Smooth muscle cell (in vitro differentiated cells): Measurements from ENCODE around the gene LASP1NB.

ENCODE experiments used
- DNase-seq: peaks from one replicate; lab custom pipeline; 2025; ENCODE audit not compliant: unreplicated experiment; lab: John Stamatoyannopoulos, UW
- H2AFZ ChIP-seq: fragments of 200-600 bp; sonication (generic); 2 replicates; pipeline ENCODE4 v1.6.0; 2016; ENCODE audit warnings: antibody characterized with exemption, low read depth, mild to moderate bottlenecking
- H3F3A ChIP-seq: fragments of 200-600 bp; sonication (generic); 2 replicates; pipeline ENCODE4 v1.6.0; 2017; ENCODE audit warnings: antibody characterized with exemption, low read depth
- H3K27ac ChIP-seq: fragments of 200-600 bp; sonication (generic); 2 replicates; pipeline ENCODE4 v1.5.1; 2016; ENCODE audit warnings: low read depth, mild to moderate bottlenecking
- H3K27me3 ChIP-seq: fragments of 200-600 bp; sonication (generic); 2 replicates; pipeline ENCODE4 v1.6.1; 2016; ENCODE audit warnings: low read depth, mild to moderate bottlenecking
- H3K36me3 ChIP-seq: fragments of 200-600 bp; sonication (generic); 2 replicates; pipeline ENCODE4 v1.5.1; 2016; ENCODE audit warnings: low read depth
- H3K4me1 ChIP-seq: fragments of 200-600 bp; sonication (generic); 2 replicates; pipeline ENCODE4 v1.5.1; 2016; ENCODE audit warnings: low read depth
- H3K4me2 ChIP-seq: fragments of 200-600 bp; sonication (generic); 2 replicates; pipeline ENCODE4 v1.6.0; 2016; ENCODE audit warnings: mild to moderate bottlenecking
- H3K4me3 ChIP-seq: fragments of 200-600 bp; sonication (generic); 2 replicates; pipeline ENCODE4 v1.5.1; 2016; ENCODE audit warnings: mild to moderate bottlenecking
- H3K79me2 ChIP-seq: fragments of 200-600 bp; sonication (generic); 2 replicates; pipeline ENCODE4 v1.6.0; 2016; ENCODE audit warnings: low read depth, mild to moderate bottlenecking
- H3K9ac ChIP-seq: fragments of 200-600 bp; sonication (generic); 2 replicates; pipeline ENCODE4 v1.6.0; 2016; ENCODE audit warnings: low read depth
- H3K9me3 ChIP-seq: fragments of 200-600 bp; sonication (generic); replicated peaks from 2 replicates; pipeline ENCODE4 v1.5.1; 2016; ENCODE audit warnings: low read depth
- H4K20me1 ChIP-seq: fragments of 200-600 bp; sonication (generic); 2 replicates; pipeline ENCODE4 v1.6.0; 2016; ENCODE audit warnings: low read depth
- WGBS: methylation state at CpG from one replicate; pipeline ENCODE4 v1.1.7; 2016; ENCODE audit warnings: low lambda C conversion rate; 5-methylcytosine and 5-hydroxymethylcytosine counted together
- TF ChIP-seq, protein P1 (sequence below): fragments of 200-600 bp; sonication (generic); IDR thresholded peaks from 2 replicates; pipeline ENCODE4 v1.5.1; 2017; ENCODE audit warnings: borderline replicate concordance, mild to moderate bottlenecking, antibody characterized with exemption; ENCODE audit not compliant: insufficient read depth, poor library complexity, severe bottlenecking

LASP1NB gene

GRCh38 chr17:38894276-38894675, 31.1 kb upstream of the LASP1NB start:
- peaks cover 40% of the 10 kb centered on the region for H3K4me1 ChIP-seq
- TF ChIP-seq, protein P1, sequence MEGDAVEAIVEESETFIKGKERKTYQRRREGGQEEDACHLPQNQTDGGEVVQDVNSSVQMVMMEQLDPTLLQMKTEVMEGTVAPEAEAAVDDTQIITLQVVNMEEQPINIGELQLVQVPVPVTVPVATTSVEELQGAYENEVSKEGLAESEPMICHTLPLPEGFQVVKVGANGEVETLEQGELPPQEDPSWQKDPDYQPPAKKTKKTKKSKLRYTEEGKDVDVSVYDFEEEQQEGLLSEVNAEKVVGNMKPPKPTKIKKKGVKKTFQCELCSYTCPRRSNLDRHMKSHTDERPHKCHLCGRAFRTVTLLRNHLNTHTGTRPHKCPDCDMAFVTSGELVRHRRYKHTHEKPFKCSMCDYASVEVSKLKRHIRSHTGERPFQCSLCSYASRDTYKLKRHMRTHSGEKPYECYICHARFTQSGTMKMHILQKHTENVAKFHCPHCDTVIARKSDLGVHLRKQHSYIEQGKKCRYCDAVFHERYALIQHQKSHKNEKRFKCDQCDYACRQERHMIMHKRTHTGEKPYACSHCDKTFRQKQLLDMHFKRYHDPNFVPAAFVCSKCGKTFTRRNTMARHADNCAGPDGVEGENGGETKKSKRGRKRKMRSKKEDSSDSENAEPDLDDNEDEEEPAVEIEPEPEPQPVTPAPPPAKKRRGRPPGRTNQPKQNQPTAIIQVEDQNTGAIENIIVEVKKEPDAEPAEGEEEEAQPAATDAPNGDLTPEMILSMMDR = no peak

DNA sequence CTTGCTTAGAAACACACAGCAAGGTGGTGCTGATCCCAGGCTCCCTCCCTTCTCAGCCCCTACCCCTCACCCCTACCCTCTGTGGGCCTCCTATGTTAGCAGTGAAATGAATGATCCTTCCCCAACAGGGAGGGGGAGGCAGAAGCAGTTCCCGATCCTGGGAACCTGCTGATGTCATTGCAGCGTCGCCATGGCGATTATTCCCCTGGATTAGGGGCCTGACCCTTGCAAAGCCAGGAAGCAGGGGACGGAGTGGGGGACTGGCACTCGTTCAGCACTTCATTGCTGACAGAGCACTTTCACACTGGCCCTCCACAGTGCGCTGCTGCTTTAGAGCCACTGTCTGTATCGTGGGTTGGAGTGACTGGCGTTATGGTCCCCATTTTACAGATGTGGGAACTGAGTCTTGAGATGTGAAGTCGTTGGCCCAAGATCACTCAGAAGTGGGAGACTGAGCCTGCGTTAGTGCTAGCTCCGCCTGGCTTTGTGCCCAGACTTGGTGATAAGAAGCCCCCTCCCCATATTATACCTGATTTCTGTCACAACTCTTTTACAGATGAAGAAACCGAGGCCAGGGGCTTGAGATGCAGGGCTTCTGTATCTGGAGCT, 29.0 kb upstream of the LASP1NB start:
- H3K4me1 ChIP-seq = peaks cover 50% of the 10 kb centered on the region
- H3K4me2 ChIP-seq = peak overlapping the region; percentile 55
- no peak overlapping the region for H3K4me3 ChIP-seq
- H3F3A ChIP-seq = peaks cover 55% of the 10 kb centered on the region
- no peak for DNase-seq
- TF ChIP-seq, protein P1 = no peak
- no peaks in the 10 kb centered on the region for H3K9me3 ChIP-seq
- 41% methylated on average over 13 of the region's 13 CpGs for WGBS
- no peak overlapping the region for H2AFZ ChIP-seq
- peak overlapping the region; percentile 24 for H3K9ac ChIP-seq
- H3K27me3 ChIP-seq = no peaks in the 10 kb centered on the region
- peak overlapping the region; percentile 56 for H3K27ac ChIP-seq
- peaks cover 100% of the 10 kb centered on the region for H4K20me1 ChIP-seq
- H3K79me2 ChIP-seq = peaks cover 5% of the 10 kb centered on the region
- H3K36me3 ChIP-seq = no peaks in the 10 kb centered on the region

More at GRCh38 chr17:38894276-38894675, 31.1 kb upstream of the LASP1NB start:
- H3F3A ChIP-seq = peaks cover 49% of the 10 kb centered on the region
- H4K20me1 ChIP-seq = peaks cover 100% of the 10 kb centered on the region
- peak overlapping the region; percentile 64 for H3K4me2 ChIP-seq
- H3K27ac ChIP-seq = peak overlapping the region; percentile 68
- H3K27me3 ChIP-seq = no peaks in the 10 kb centered on the region
- DNase-seq = no peak
- no peak overlapping the region for H3K9ac ChIP-seq
- no peak overlapping the region for H2AFZ ChIP-seq
- peaks cover 20% of the 10 kb centered on the region for H3K79me2 ChIP-seq
- no peak overlapping the region for H3K4me3 ChIP-seq
- H3K36me3 ChIP-seq = no peaks in the 10 kb centered on the region
- 58% methylated on average over 7 of the region's 7 CpGs for WGBS
- H3K9me3 ChIP-seq = no peaks in the 10 kb centered on the region

- H3K9me3 ChIP-seq = no peaks in the 10 kb centered on the region
- H3K4me1 ChIP-seq = peaks cover 52% of the 10 kb centered on the region
- peaks cover 52% of the 10 kb centered on the region for H3F3A ChIP-seq
- DNase-seq = no peak
- H3K36me3 ChIP-seq = no peaks in the 10 kb centered on the region
- peaks cover 100% of the 10 kb centered on the region for H4K20me1 ChIP-seq
- no peak overlapping the region for H3K9ac ChIP-seq
- no peak overlapping the region for H3K4me2 ChIP-seq
- no peak overlapping the region for H3K4me3 ChIP-seq
- H3K79me2 ChIP-seq = peaks cover 11% of the 10 kb centered on the region
- H2AFZ ChIP-seq = no peak overlapping the region
- TF ChIP-seq, protein P1 = no peak
- WGBS = 90% methylated on average over 6 of the region's 6 CpGs
- H3K27me3 ChIP-seq = no peaks in the 10 kb centered on the region
- H3K27ac ChIP-seq = peak overlapping the region; percentile 56
These were observed 28.2 kb upstream of the LASP1NB start for GRCh38 chr17:38897176-38897575.

DNA sequence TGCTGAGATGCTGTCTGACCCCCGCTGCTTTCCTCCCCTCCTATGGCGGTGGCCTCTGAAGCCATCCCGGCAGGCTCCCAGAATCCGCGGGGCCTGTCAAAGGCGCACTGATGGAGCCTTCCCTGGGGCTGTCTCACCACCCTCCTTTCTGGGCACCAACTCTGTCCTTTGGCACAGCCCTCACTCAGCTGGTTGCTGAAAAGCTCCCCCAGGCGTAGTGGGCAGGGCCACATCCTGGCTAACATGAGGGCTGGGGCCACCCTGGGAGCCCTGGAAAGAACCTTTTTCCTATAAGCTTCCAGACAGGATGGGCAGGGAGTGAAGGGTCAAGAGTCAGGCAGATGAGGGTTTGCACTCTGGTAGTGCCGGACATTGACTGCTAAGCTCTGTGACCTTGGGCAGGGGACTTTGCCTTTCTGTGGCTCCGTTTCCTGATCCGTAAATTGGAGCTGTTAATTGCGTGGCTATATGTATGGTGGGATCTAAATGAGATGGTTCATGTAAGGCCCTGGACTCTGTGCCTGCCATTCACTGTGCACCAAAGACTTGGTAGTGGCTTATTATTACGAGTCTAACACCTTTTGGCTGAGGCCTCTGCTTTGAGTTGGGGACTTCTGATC, 27.6 kb upstream of the LASP1NB start:
- Histone ChIP-seq H3K36me3 (no peaks in the 10 kb centered on the region), H3K9me3 (no peaks in the 10 kb centered on the region), H3K27me3 (no peaks in the 10 kb centered on the region), H3K4me1 (peaks cover 52% of the 10 kb centered on the region), H3K4me3 (no peak overlapping the region), H3K79me2 (peaks cover 16% of the 10 kb centered on the region), H4K20me1 (peaks cover 100% of the 10 kb centered on the region), H3K4me2 (no peak overlapping the region), H2AFZ (no peak overlapping the region), H3K9ac (no peak overlapping the region), H3K27ac (peak overlapping the region; percentile 12), H3F3A (peaks cover 49% of the 10 kb centered on the region)
- 85% methylated on average over 12 of the region's 12 CpGs for WGBS
- TF ChIP-seq, protein P1 = no peak
- no peak for DNase-seq
